MCF 10A (cell line): ENCODE measurements around the gene UACA. TPM values are rescaled to one million over a fixed set of nuclear protein-coding genes. Genes with fewer than 3 reads are reported as not detected.
A peak's percentile ranks its signal among the peaks of the same experiment; 100 is the strongest.
"Not testable (repeated sequence)": the region's sequence is repeated elsewhere in the genome, so short reads cannot be mapped to it uniquely, and the experiment has no call there.

Source experiments
- BruUV-seq: library from RNA; stranded (reverse); fragments of 400-500 nt; replicated peaks from 2 replicates; lab custom pipeline; 2021; lab: Mats Ljungman, UMichigan
- CTCF ChIA-PET: fragments of 300-600 bp; sonication (Branson Sonifier 250); formaldehyde crosslinking; extraction: SDS; loops from one replicate; lab custom pipeline; 2021; ENCODE audit warnings: antibody characterized with exemption, inconsistent platforms; lab: Yijun Ruan, JAX
- POLR2A ChIA-PET: fragments of 300-600, 350-650 bp; sonication (Branson Sonifier 250); formaldehyde crosslinking; extraction: SDS; loops from one replicate; lab custom pipeline; 2020; ENCODE audit warnings: antibody characterized with exemption, inconsistent platforms; lab: Yijun Ruan, JAX
- DNase-seq: peaks from one replicate; pipeline ENCODE4 v3.0.0-alpha.2; 2018; ENCODE audit not compliant: unreplicated experiment
- H3K27ac Mint-ChIP-seq: one replicate; pipeline ENCODE4 v1.8.0; 2022; ENCODE audit warnings: mild to moderate bottlenecking, low read depth, mixed read lengths; ENCODE audit not compliant: unreplicated experiment
- H3K27me3 Mint-ChIP-seq: one replicate; pipeline ENCODE4 v1.8.0; 2022; ENCODE audit warnings: mixed read lengths; ENCODE audit not compliant: insufficient read depth, unreplicated experiment
- H3K36me3 Mint-ChIP-seq: one replicate; pipeline ENCODE4 v1.8.0; 2022; ENCODE audit warnings: mild to moderate bottlenecking, moderate library complexity, mixed read lengths; ENCODE audit not compliant: insufficient read depth, unreplicated experiment
- H3K4me1 Mint-ChIP-seq: one replicate; pipeline ENCODE4 v1.8.0; 2022; ENCODE audit warnings: mixed read lengths; ENCODE audit not compliant: insufficient read depth, unreplicated experiment
- H3K4me3 Mint-ChIP-seq: one replicate; pipeline ENCODE4 v1.8.0; 2022; ENCODE audit warnings: mild to moderate bottlenecking, moderate library complexity, mixed read lengths; ENCODE audit not compliant: unreplicated experiment
- H3K9me3 Mint-ChIP-seq: one replicate; pipeline ENCODE4 v1.8.0; 2022; ENCODE audit warnings: mixed read lengths; ENCODE audit not compliant: unreplicated experiment
- intact Hi-C: fragments of 100-400 bp; cut with micrococcal nuclease; formaldehyde crosslinking; loops from 2 replicates; pipeline ENCODE4 v1.14.1; 2022
- total RNA-seq: library from RNA; stranded (reverse); gene quantifications from 2 replicates; pipeline ENCODE4 v1.2.3, GENCODE V29; 2022
- TF ChIP-seq, protein P1 (sequence below): fragments of 200-600 bp; IDR thresholded peaks from one replicate; pipeline ENCODE4 v1.8.0; 2022; ENCODE audit warnings: antibody characterized with exemption, mild to moderate bottlenecking; ENCODE audit not compliant: unreplicated experiment

UACA gene
- total RNA-seq, 1 experiment from 2014 or later, result 37.0 TPM

DNA sequence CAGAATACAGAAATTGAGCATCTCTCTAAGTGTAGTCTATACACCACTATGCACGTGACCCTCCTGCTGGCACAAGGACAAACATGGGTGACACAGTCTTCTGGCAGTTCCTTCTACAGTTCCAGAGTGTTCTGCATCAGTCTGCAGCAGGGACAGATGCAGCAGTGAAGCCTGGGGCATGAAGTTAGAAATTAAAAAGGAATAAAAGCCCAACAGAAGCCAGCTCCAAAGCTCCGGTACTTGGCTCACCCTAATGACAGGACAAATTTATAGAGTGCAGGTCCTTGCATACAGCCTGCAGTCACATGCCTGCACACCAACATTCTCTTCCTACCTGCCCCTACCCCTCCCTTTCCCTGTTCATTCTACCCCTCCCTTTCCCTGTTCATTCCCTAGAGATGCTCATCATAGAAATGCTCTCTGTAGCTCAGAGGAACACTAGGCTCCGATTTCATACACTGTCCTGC is 15.0 kb downstream of the UACA start:
- DNase-seq, result no peak
- POLR2A ChIA-PET, result interaction anchor here (0.5 to 5.4 kb wide), 5 partner anchors 11 to 113 kb away, joined by 3 to 29 read pairs (median 4); partner anchors contain the start of gene UACA
- CTCF ChIA-PET, result interaction anchor here (0.6 to 1.1 kb wide), 3 partner anchors 63 to 120 kb away, joined by 4 to 7 read pairs (median 4); no protein-coding TSS in a partner anchor
- TF ChIP-seq, protein P1, sequence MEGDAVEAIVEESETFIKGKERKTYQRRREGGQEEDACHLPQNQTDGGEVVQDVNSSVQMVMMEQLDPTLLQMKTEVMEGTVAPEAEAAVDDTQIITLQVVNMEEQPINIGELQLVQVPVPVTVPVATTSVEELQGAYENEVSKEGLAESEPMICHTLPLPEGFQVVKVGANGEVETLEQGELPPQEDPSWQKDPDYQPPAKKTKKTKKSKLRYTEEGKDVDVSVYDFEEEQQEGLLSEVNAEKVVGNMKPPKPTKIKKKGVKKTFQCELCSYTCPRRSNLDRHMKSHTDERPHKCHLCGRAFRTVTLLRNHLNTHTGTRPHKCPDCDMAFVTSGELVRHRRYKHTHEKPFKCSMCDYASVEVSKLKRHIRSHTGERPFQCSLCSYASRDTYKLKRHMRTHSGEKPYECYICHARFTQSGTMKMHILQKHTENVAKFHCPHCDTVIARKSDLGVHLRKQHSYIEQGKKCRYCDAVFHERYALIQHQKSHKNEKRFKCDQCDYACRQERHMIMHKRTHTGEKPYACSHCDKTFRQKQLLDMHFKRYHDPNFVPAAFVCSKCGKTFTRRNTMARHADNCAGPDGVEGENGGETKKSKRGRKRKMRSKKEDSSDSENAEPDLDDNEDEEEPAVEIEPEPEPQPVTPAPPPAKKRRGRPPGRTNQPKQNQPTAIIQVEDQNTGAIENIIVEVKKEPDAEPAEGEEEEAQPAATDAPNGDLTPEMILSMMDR, result no peak
- peaks cover 7% of the 10 kb centered on the region for H3K4me1 Mint-ChIP-seq
- H3K27me3 Mint-ChIP-seq, result no peaks in the 10 kb centered on the region
- no peak overlapping the region for H3K4me3 Mint-ChIP-seq
- H3K36me3 Mint-ChIP-seq, result peaks cover 7% of the 10 kb centered on the region
- no peaks in the 10 kb centered on the region for H3K9me3 Mint-ChIP-seq
- H3K27ac Mint-ChIP-seq, result no peak overlapping the region
- BruUV-seq, result no TSS peak
- intact Hi-C loops, result no loop called here

DNA sequence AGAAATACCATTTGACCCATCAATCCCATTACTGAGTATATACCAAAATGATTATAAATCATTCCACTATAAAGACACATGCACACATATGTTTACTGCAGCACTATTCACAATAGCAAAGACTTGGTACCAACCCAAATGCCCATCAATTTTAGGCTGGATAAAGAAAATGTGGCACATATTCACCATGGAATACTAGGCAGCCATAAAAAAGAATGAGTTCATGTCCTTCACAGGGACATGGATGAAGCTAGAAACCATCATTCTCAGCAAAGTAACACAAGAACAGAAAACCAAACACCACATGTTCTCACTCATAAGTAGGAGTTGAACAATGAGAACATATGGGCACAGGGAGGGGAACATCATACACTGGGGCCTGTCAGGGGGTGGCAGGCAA is 16.8 kb downstream of the UACA start:
- POLR2A ChIA-PET, BruUV-seq, H3K27me3 Mint-ChIP-seq, H3K9me3 Mint-ChIP-seq, DNase-seq, H3K27ac Mint-ChIP-seq, H3K4me3 Mint-ChIP-seq, intact Hi-C loops, H3K36me3 Mint-ChIP-seq: not testable (repeated sequence)
- CTCF ChIA-PET, result interaction anchor here (0.7 kb wide), 2 partner anchors 13 to 66 kb away, joined by 3 to 5 read pairs; no protein-coding TSS in a partner anchor
- peaks cover 13% of the 10 kb centered on the region for H3K4me1 Mint-ChIP-seq

DNA sequence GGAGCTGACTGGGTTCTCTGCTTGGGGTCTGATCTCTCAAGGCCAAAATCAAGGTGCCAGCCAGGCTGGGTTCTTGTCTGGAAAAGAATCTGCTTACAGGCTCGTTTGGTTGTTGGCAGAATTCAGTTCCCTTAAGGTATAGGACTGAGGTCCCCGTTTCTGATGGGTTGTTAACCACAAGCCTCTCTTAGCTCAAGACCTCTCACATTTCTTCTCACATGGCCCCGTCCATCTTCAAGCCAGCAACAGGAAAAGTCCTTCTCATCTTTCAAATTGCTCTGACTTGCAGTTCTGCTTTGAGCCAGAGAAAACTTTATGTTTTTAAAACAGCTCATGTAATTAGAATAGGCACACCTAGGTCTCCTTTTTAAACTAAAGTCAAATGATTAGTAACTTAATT is 20.4 kb downstream of the UACA start:
- no peak overlapping the region for H3K4me3 Mint-ChIP-seq
- ChIA-PET POLR2A (interaction anchor here (0.8 to 2.2 kb wide), 6 partner anchors 8 to 21 kb away, joined by 3 to 20 read pairs (median 5); partner anchors contain the start of gene UACA), CTCF (interaction anchor here (0.7 to 2.2 kb wide), 4 partner anchors 10 to 64 kb away, joined by 3 to 7 read pairs (median 4); no protein-coding TSS in a partner anchor)
- no peak for DNase-seq
- H3K27ac Mint-ChIP-seq, result peak overlapping the region; percentile 32
- no peaks in the 10 kb centered on the region for H3K27me3 Mint-ChIP-seq
- intact Hi-C loops, result no loop called here
- BruUV-seq, result no TSS peak
- no peaks in the 10 kb centered on the region for H3K36me3 Mint-ChIP-seq
- no peaks in the 10 kb centered on the region for H3K9me3 Mint-ChIP-seq
- H3K4me1 Mint-ChIP-seq, result peaks cover 30% of the 10 kb centered on the region
- TF ChIP-seq, protein P1, result no peak

DNA sequence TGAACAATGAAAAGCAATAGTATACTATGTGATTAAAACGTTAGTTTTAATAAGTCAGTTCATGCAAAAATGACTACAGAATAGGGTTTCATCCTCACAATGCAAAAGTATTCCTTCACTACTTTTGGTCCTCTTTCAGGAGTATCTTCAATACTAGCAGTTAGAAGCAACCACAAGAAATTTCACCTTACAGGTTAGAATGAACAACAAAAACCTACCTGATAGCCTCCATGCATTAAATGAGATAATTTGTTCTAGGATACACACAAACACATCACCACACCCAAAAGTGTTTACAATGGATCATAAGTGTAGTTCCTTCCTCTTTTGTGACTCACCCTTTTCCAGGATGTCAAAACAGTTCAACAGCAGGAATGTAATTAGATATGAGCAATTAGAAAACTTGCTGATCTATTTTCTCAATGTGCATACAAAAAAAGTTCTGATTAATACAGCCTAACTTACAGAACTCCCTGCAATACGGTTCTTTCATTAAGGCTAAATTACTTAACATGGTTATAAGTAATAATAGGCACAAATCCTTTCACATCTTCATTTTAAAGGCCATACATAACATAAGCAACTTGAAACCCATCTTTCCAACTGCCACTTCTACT is 21.6 kb downstream of the UACA start:
- H3K9me3 Mint-ChIP-seq, result no peaks in the 10 kb centered on the region

More for the DNA sequence above, 21.6 kb downstream of the UACA start:
- ChIA-PET CTCF (interaction anchor here (2.2 kb wide), 1 partner anchor 19 kb away, joined by 7 read pairs; no protein-coding TSS in a partner anchor), POLR2A (interaction anchor here (1.6 to 2.2 kb wide), 4 partner anchors 9 to 22 kb away, joined by 5 to 20 read pairs (median 10); partner anchors contain the start of gene UACA)
- Mint-ChIP-seq H3K27me3 (no peaks in the 10 kb centered on the region), H3K36me3 (no peaks in the 10 kb centered on the region), H3K4me3 (peak overlapping the region; percentile 23), H3K4me1 (peaks cover 31% of the 10 kb centered on the region), H3K27ac (peak overlapping the region; percentile 59)
- BruUV-seq, result no TSS peak
- intact Hi-C loops, result no loop called here
- TF ChIP-seq, protein P1, result no peak
- peak; percentile 78 for DNase-seq
